Hippocampal formation (tissue), 2 donors: ENCODE measurements around the gene LHFPL5.

ENCODE experiments used
- DNase-seq, 2 donors: peaks; one replicate each; lab custom pipeline; 2025; lab: John Stamatoyannopoulos, UW

The LHFPL5 gene

DNA sequence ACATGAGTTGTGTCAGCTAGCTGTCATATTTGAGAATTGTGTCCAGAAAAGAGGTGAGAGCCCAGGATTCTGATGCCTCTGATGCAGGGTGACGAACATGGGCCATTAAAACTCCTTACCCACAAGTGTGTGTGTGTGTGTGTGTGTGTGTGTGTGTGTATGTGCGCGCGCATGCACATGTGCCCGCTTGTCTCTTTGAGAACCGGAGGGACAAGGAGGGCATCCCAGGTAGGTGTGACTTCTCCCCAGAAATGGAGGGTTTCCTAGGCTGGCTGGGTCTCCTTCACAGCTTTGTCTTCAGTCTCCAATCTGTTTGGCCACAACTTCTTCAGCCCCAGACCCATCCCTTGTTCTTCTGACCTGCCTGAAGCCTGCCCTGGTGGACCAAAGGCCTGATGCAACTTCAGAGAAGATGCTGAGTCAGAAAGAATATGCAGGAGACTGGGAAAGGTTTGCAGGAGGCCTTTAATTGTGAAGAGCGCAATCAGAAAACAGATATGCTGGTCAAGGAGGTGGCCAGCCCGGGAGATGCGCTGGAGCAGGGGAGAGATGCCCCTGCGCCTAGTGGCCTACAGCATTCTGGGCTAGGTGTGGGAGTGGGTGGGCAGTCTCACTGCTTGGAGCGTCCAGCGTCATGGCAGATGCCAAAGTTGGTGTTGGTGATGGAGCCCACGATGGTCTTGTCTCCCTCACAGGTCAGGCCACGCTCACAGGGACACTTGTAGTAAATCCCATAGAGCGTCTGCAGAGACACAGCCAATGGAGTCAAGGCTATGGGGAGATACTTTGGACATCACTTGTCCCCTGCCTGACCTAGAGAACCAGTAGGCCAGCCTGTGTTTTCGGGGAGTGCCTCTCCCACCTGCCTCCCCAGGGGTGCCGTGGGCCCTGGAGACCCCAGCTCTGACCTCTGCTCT lies 10.4 kb upstream of the LHFPL5 start:
- no peak for DNase-seq

DNA sequence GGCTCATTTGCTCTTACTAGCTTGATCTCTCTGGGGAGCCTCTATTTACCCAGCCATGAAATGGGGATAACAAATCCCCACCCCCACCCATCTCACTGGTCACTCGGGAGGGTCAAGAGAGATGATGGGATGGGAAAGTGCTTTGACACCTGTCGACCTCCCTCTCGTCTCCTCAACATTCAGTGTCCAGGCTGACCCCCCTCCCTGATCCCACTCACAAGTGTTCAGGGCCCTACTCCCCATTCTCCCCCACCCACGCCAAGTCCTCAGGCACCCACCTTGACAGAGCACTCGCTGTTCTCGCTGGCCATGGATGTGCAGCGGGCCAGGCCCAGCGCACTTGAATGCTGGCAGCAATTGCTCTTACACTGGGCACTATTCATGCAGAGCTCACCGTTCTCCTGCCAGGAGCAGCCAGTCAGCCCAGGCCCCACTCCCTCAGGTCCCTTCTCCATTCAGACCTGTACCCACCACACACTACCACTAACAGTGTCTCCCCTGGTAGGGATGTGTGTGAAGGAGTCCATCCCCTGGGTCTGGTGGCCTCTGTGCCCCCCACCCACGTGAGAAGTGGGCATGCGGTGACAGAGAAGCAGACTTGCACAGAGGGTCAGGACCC lies 9.6 kb upstream of the LHFPL5 start:
- DNase-seq = no peak

DNA sequence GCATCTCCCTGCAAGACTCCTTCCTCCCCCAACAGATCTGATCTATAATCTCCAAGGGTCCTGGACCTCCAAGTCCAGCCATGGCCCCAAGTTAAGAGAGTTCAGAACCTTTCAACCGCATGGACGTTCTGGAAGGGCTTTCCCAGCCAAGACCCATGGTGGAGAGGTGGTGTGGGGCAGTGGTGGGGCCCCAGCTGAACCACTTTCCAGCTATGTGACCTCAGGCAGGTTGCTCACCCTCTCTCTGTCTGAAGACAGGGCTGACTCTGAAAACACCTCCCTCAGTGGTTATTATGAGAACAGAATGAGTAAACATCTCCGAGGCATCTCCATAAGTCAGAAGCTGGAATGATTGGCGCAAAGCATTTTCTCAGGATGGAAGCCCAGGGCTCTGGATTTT lies 8.9 kb upstream of the LHFPL5 start:
- DNase-seq = no peak

DNA sequence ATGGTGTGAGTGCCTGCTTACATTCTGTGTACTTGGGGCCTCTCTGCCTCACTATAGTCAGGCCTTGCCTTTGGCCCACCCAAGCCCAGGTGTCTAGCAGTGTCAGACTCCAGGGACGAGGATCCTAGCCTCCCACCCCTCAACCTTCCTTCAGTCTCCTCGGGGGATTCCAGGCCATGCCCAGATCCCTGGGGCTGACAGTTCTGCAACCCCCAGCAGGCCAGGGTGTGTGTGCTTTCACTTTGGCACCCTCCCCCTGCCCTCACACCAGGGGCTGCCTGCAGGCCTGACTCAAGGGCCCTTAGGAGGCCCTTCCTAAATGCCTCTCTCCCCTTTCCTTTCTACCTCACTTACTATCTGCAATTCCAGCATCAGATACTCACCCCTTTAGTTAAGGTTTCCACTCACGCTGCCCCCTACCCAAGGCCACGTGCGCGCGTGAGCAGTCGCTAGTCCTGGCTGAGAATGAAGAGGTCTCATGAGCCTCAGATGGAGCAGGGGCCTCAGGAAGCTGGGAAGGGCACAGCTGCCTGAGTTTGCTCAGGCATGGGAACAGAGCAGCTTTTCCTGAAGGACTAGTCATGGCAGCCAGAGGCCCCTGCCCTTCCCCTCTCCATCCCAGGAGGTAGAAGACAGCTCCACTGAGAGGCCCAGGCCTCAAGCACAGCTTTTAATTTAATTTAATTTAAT lies 7.2 kb upstream of the LHFPL5 start:
- DNase-seq = no peak

- no peak for DNase-seq
Observed at GRCh38 chr6:35798706-35799105, 6.4 kb upstream of the LHFPL5 start.

DNA sequence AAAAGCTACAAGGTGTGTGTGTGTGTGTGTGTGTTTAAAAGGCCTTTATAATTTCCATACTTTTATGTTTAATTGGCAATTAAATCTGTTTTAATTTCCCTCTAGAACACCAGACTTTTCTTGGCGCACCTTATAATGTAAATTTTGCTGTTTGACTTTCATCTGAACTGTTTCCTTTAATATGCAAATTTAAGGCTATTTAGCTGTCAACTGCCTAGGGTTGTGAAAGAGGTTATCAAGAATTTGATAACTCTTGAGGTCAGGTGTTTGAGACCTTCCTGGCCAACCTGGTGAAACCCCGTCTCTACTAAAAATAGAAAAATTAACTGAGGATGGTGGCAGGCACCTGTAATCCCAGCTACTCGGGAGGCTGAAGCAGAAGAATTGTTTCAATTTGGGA lies 4.0 kb upstream of the LHFPL5 start:
- no peak for DNase-seq

DNA sequence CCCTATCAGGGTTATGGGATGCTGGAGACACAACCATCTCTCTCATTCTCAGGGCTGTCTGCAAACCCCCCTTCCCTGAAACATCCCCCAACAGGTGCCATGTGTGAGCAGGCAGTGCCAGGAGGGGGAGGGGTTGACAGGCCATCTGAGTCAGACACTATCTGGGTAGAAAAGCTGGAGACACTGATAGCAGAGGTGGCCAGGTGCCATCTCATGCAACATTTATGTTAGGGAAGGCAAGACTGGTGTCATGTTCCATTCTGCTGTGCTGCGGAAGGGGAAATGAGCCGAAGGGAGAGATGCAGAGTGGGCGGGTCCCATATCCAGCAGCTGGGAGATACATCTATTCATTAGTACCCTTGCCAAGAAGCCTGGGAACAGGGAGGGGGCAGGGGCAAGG lies 3.5 kb downstream of the LHFPL5 start:
- DNase-seq = no peak

DNA sequence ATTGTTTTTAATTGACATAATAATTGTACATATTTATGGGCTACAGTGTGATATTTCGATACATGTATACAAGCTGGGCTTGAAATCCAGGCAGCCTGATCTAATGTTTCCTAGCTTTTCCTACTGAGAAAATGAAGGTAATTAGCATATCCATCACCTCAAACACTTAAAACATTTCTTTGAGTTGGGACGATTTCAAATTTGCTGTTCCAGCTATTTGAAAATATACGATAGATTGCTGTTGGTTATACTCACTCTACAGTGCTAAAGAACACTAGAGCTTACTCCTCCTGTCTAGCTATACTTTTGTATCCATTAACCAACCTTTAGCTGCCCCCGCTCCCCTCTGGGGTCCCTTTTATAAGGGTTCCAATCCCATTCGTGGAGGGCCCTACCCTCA lies 4.7 kb downstream of the LHFPL5 start:
- DNase-seq = no peak

GRCh38 chr6:35810971-35811698 lies 6.0 kb downstream of the LHFPL5 start:
- no peak for DNase-seq

- no peak for DNase-seq
Observed at GRCh38 chr6:35811699-35811995, 6.5 kb downstream of the LHFPL5 start.

DNA sequence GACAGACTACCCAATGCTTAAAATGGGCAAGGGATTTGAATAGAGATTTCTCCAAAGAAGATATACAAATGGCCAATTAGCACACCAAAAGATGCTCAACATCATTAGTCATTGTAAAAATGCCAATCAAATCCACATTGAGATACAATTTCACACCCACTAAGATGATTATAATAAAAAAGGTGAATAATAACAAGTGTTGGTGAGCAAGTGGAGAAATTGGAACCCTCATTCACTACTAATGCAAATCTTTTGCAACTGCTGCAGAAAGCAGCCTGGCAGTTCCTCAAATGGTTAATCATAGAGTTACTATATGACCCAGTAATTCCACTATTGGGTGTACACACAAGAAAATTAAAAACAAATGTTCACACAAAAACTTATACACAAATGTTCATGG lies 12.4 kb downstream of the LHFPL5 start:
- DNase-seq = no peak

GRCh38 chr6:35823601-35824000 lies 18.4 kb downstream of the LHFPL5 start:
- no peak for DNase-seq

DNA sequence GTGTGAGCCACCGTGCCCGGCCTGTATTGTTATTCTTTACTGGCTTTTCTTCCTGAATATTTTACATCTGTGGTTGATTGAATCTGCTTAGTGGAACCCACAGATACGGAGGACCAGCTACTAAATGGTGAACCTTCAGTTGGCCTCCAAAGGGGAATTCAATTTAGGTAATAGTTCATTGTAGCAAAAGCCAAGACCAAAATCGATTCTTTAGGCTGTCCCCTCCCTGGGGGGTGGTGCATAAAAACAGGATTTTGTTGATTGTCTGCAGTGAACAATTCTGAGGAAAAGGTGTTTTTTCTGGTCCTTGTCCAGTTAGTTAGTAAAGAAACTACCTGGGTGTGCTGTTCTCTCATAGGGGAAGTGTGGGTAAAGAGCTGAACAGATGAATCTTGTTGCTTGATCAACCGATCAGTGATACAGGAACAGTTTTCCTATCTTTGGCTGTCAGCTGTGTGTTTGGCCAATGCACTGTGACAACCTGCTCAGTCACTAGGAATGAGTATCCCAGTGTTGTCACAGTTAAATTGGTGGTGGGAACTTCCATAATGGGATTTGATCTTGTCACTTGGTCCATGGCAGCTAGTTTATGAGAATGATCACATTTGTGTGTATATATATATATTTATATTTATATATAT lies 19.5 kb downstream of the LHFPL5 start:
- no peak for DNase-seq

DNA sequence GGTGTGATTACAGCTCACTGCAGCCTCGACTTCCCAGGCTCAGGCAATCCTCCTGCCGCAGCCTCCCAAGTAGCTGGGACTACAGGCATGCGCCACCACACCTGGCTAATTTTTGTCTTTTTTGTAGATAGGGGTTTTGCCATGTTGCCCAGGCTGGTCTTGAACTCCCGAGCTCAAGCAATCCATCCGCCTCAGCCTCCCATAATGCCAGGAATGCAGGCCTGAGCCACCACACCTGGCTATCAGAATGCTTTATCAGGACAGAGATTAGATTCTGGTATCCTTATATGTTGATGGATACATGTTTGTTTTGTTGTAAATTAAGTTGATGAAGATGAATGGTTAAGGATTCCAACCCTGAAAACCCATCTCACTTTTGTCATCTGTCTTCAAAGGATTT lies 24.2 kb downstream of the LHFPL5 start:
- no peak for DNase-seq

DNA sequence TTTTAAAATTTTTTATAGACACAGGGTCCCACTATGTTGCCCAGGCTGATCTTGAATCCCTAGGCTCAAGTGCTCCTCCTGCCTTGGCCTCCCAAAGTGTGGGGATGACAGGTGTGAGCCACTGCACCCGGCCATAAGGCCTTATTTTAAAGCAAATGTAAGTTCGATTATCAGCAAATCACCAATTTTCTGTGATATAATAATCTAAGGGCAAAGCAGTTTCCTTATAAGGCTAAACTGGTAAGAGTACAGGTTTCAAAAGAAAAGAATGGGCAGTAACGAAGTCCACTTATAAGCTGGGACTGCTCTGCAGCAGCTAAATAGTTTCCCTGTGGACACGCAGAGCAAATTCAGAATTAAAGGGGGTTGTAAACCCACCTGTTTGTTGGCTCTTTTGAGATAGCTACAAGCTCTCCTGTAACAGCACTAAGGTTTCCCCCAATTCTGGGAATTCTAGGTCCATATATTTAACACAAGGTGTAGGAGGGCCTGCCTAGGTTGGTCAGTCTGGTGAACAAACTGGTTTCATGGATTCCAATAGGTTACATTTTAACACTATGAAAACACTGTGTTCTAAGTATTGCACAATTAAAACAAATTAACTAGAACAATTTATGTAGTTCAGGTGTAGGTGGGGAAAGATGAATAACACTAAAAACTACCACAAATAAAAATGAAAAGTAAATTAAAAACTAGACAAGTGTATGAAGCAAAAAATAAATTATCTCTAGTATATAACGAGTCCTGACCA lies 26.3 kb downstream of the LHFPL5 start:
- no peak for DNase-seq

DNA sequence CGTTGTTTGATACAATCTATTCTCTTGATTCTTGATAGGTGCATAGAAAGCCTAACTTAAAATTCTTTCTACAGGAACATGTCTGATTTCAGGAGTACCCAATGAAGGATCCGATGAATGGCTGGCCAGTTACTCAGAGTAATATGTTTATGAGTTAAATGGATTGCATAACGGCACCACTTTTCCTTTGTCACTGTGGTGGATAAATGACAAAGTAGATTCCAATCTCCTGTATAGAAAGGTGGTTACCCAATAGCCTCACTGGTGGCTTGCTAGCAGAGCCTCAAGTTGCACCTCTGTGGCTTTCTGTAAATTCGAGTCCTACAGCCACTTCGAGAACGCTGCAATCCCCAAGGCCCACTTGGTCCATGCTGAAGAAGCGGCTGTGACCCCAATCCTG lies 28.4 kb downstream of the LHFPL5 start:
- no peak for DNase-seq

GRCh38 chr6:35839019-35839418 lies 33.9 kb downstream of the LHFPL5 start:
- DNase-seq = no peak

DNA sequence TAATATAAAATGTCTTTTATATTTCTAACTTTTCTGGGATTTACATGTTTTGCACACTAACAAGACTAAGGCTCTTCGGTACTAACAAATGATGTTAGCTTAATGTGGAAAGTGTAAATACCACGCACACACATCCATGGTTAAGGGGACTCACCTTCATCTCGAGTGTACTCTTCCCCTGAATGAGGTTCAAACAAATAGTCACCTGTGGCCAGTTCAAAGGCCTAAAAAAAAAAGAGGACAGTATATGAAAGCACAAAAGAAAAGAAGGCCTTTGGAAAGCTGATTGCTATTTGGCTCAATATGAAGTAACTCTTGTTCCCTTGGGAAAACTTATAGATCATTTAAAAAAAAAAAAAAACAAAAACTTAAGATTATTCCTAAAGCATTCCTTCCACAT lies 37.2 kb downstream of the LHFPL5 start:
- no peak for DNase-seq

- DNase-seq = no peak
Observed at GRCh38 chr6:35844290-35844689, 39.1 kb downstream of the LHFPL5 start.

DNA sequence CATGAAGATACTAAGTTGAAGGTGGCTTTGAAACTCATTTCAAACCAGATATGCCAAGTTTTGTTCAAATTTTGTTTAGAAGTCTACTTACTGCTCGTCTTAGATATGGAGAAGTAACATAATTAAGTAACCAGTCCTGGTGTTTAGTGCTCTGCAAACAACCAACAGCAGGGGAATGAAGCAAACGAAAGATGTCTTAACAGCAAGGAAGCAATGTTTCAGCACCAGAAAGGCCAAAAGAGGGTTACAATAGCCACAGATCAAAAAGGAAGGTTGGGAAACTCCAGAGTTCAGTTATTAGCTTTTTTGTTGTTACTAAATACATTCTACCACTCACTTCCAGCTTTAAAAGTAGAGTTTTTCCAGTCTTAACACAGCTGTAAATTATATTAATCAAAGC lies 45.1 kb downstream of the LHFPL5 start:
- DNase-seq = no peak

GRCh38 chr6:35852994-35853393 lies 47.8 kb downstream of the LHFPL5 start:
- DNase-seq = no peak
